Breast epithelium (tissue), 3 donors: Measurements from ENCODE around the gene COL18A1.
"Not testable (repeated sequence)": the region's sequence is repeated elsewhere in the genome, so short reads cannot be mapped to it uniquely, and the experiment has no call there.

ENCODE experiments used
- POLR2AphosphoS5 ChIP-seq, 3 donors: sonication (generic); formaldehyde crosslinking; IDR thresholded peaks; one replicate each; pipeline ENCODE4 v1.6.1; 2017; ENCODE audit warnings: antibody characterized with exemption in 3 of 3
- TF ChIP-seq, protein P1 (sequence below), 3 donors: fragments of 450-650 bp; IDR thresholded peaks; one replicate each; pipeline ENCODE4 v1.5.1; 2016 to 2017; ENCODE audit warnings: antibody characterized with exemption in 3 of 3, mild to moderate bottlenecking in 3 of 3, moderate library complexity in 3 of 3

- TF ChIP-seq, protein P1, sequence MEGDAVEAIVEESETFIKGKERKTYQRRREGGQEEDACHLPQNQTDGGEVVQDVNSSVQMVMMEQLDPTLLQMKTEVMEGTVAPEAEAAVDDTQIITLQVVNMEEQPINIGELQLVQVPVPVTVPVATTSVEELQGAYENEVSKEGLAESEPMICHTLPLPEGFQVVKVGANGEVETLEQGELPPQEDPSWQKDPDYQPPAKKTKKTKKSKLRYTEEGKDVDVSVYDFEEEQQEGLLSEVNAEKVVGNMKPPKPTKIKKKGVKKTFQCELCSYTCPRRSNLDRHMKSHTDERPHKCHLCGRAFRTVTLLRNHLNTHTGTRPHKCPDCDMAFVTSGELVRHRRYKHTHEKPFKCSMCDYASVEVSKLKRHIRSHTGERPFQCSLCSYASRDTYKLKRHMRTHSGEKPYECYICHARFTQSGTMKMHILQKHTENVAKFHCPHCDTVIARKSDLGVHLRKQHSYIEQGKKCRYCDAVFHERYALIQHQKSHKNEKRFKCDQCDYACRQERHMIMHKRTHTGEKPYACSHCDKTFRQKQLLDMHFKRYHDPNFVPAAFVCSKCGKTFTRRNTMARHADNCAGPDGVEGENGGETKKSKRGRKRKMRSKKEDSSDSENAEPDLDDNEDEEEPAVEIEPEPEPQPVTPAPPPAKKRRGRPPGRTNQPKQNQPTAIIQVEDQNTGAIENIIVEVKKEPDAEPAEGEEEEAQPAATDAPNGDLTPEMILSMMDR (IDR thresholded peaks at IDR 0.05) = not testable (repeated sequence)
- not testable (repeated sequence) for TF ChIP-seq POLR2AphosphoS5 (IDR thresholded peaks at IDR 0.05)
Measured at GRCh38 chr21:45501081-45502005, 96.4 kb downstream of the COL18A1 start.
